Hepatocyte (in vitro differentiated cells): ENCODE results near the gene DCAF12. TPM values are rescaled to one million over a fixed set of nuclear protein-coding genes. Genes with fewer than 3 reads are reported as not detected.

Experiments
- DNase-seq: peaks from one replicate; pipeline ENCODE4 v3.0.0-alpha.2; 2016; ENCODE audit warnings: low spot score
- H2AFZ ChIP-seq: fragments of 200-600 bp; sonication (generic); 2 replicates; pipeline ENCODE4 v1.6.0; 2016; ENCODE audit warnings: antibody characterized with exemption, mild to moderate bottlenecking
- H3K27ac ChIP-seq: fragments of 200-600 bp; sonication (generic); 2 replicates; pipeline ENCODE4 v1.5.1; 2016; ENCODE audit warnings: mild to moderate bottlenecking
- H3K27me3 ChIP-seq: fragments of 200-600 bp; sonication (generic); 2 replicates; pipeline ENCODE4 v1.6.1; 2016
- H3K36me3 ChIP-seq: fragments of 200-600 bp; sonication (generic); replicated peaks from 2 replicates; pipeline ENCODE4 v1.5.1; 2016; ENCODE audit warnings: low read depth; ENCODE audit not compliant: insufficient read depth
- H3K4me1 ChIP-seq: fragments of 200-600 bp; sonication (generic); 2 replicates; pipeline ENCODE4 v1.5.1; 2016; ENCODE audit warnings: mild to moderate bottlenecking, moderate library complexity; ENCODE audit not compliant: insufficient read depth
- H3K4me2 ChIP-seq: fragments of 200-600 bp; sonication (generic); 2 replicates; pipeline ENCODE4 v1.6.0; 2016
- H3K4me3 ChIP-seq: fragments of 200-600 bp; sonication (generic); 2 replicates; pipeline ENCODE4 v1.5.1; 2016; ENCODE audit warnings: mild to moderate bottlenecking
- H3K79me2 ChIP-seq: fragments of 200-600 bp; sonication (generic); 2 replicates; pipeline ENCODE4 v1.6.0; 2017; ENCODE audit warnings: mild to moderate bottlenecking
- H3K9me2 ChIP-seq: fragments of 200-600 bp; sonication (generic); replicated peaks from 2 replicates; pipeline ENCODE4 v1.6.0; 2017; ENCODE audit warnings: mild to moderate bottlenecking; ENCODE audit not compliant: insufficient read depth
- H3K9me3 ChIP-seq: fragments of 200-600 bp; sonication (generic); 2 replicates; pipeline ENCODE4 v1.5.1; 2016; ENCODE audit warnings: low read depth, mild to moderate bottlenecking
- H4K20me1 ChIP-seq: fragments of 200-600 bp; sonication (generic); 2 replicates; pipeline ENCODE4 v1.6.0; 2016; ENCODE audit warnings: mild to moderate bottlenecking; ENCODE audit not compliant: insufficient read depth, poor library complexity, severe bottlenecking
- EZH2 ChIP-seq: fragments of 200-600 bp; sonication (generic); IDR thresholded peaks from 2 replicates; pipeline ENCODE4 v1.6.1; 2016; ENCODE audit warnings: antibody characterized with exemption, mild to moderate bottlenecking, borderline replicate concordance
- EZH2phosphoT487 ChIP-seq: fragments of 200-600 bp; sonication (generic); IDR thresholded peaks from one replicate; pipeline ENCODE4 v1.6.1; 2018; ENCODE audit warnings: antibody characterized with exemption, mild to moderate bottlenecking, low read depth, moderate library complexity; ENCODE audit not compliant: unreplicated experiment, severe bottlenecking
- WGBS: methylation state at CpG from one replicate; pipeline ENCODE4 v1.1.6; 2016; ENCODE audit warnings: low lambda C conversion rate; ENCODE audit errors: missing lambda C conversion rate; 5-methylcytosine and 5-hydroxymethylcytosine counted together
- polyA plus RNA-seq: library from polyadenylated mRNA; unstranded; fragments of >200 nt; fragmentation: Nextera tagmentation; extraction: Ambion mirVana; gene quantifications from 2 replicates; pipeline ENCODE4 v1.2.1, GENCODE V29; 2016
- total RNA-seq: library from RNA; depleted of rRNA; stranded (reverse); fragments of >200 nt; gene quantifications from 2 replicates; pipeline ENCODE4 v1.2.3, GENCODE V29; 2014
- TF ChIP-seq, protein P1 (sequence below): fragments of 200-600 bp; sonication (generic); IDR thresholded peaks from 2 replicates; pipeline ENCODE4 v1.5.1; 2016; ENCODE audit warnings: antibody characterized with exemption, mild to moderate bottlenecking; ENCODE audit not compliant: poor library complexity

The DCAF12 gene
- total and polyA plus RNA-seq, 2 experiments from 2014 or later = 23.9 to 43.3 TPM

DNA sequence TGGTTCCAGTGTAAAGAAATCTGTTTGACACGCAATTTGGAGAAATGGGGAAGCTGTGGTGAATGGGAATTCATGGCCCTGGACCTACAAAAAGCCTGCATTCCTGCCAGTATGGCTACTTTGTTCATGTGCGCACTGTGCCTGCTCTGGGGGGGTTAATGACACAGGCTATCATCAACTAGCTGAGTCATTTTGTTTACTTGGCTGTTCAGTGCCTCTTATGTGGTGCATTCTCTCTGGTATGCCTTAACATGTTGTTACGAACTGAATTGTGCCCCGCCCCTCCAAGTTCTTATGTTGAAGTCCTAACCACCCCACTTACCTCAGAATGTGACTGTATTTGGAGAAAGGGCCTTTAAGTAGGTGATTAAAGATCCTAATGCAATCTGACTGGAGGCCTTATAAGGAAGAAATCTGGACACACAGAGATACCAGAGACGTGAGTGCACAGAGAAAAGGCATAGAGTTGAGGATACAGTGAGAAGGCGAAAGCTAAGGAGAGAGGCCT is 31.9 kb upstream of the DCAF12 start:
- Histone ChIP-seq H3K27ac (peak overlapping the region; percentile 86), H3K4me1 (peaks cover 13% of the 10 kb centered on the region), H3K9me3 (no peaks in the 10 kb centered on the region), H2AFZ (no peak overlapping the region), H3K4me2 (peak overlapping the region; percentile 16), H3K36me3 (no peaks in the 10 kb centered on the region), H3K4me3 (no peak overlapping the region), H3K79me2 (no peaks in the 10 kb centered on the region), H3K9me2 (no peaks in the 10 kb centered on the region), H4K20me1 (no peaks in the 10 kb centered on the region), H3K27me3 (no peaks in the 10 kb centered on the region)
- peak; percentile 79 for DNase-seq
- TF ChIP-seq EZH2 (no peak), EZH2phosphoT487 (no peak)
- TF ChIP-seq, protein P1, sequence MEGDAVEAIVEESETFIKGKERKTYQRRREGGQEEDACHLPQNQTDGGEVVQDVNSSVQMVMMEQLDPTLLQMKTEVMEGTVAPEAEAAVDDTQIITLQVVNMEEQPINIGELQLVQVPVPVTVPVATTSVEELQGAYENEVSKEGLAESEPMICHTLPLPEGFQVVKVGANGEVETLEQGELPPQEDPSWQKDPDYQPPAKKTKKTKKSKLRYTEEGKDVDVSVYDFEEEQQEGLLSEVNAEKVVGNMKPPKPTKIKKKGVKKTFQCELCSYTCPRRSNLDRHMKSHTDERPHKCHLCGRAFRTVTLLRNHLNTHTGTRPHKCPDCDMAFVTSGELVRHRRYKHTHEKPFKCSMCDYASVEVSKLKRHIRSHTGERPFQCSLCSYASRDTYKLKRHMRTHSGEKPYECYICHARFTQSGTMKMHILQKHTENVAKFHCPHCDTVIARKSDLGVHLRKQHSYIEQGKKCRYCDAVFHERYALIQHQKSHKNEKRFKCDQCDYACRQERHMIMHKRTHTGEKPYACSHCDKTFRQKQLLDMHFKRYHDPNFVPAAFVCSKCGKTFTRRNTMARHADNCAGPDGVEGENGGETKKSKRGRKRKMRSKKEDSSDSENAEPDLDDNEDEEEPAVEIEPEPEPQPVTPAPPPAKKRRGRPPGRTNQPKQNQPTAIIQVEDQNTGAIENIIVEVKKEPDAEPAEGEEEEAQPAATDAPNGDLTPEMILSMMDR = no peak
- WGBS = 65% methylated on average over 6 of the region's 6 CpGs

DNA sequence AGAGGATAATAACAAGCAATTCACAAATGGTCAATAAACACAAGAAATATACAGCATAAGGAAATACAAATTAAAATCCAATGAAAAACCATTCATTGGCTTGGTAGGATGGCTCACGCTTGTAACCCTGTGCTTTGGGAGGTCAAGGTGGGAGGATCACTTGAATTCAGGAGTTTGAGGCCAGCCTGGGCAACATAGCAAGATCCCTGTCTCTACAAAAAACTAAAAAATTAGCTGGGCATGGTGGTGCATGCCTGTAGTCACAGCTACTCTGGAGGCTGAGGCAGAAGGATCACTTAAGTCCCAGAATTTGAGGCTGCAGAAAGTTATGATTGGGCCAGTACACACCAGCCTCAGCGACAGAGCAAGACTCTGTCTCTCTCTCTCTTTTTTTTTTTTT is 31.4 kb upstream of the DCAF12 start:
- no peaks in the 10 kb centered on the region for H4K20me1 ChIP-seq
- H3K79me2 ChIP-seq = no peaks in the 10 kb centered on the region
- TF ChIP-seq, protein P1 = no peak
- TF ChIP-seq EZH2 (no peak), EZH2phosphoT487 (no peak)
- no peak overlapping the region for H2AFZ ChIP-seq
- WGBS = 94% methylated on average over 2 of the region's 2 CpGs
- H3K4me3 ChIP-seq = no peak overlapping the region
- H3K4me1 ChIP-seq = peaks cover 13% of the 10 kb centered on the region
- no peaks in the 10 kb centered on the region for H3K9me2 ChIP-seq
- peak overlapping the region; percentile 16 for H3K4me2 ChIP-seq
- no peaks in the 10 kb centered on the region for H3K27me3 ChIP-seq
- no peaks in the 10 kb centered on the region for H3K9me3 ChIP-seq
- no peak for DNase-seq
- H3K36me3 ChIP-seq = no peaks in the 10 kb centered on the region
- peak overlapping the region; percentile 86 for H3K27ac ChIP-seq

- Histone ChIP-seq H3K4me1 (peaks cover 13% of the 10 kb centered on the region), H4K20me1 (no peaks in the 10 kb centered on the region), H3K36me3 (no peaks in the 10 kb centered on the region), H3K27ac (peak overlapping the region; percentile 86), H2AFZ (no peak overlapping the region), H3K4me2 (no peak overlapping the region), H3K9me3 (no peaks in the 10 kb centered on the region), H3K79me2 (no peaks in the 10 kb centered on the region), H3K27me3 (no peaks in the 10 kb centered on the region), H3K4me3 (no peak overlapping the region), H3K9me2 (no peaks in the 10 kb centered on the region)
- DNase-seq = no peak
- TF ChIP-seq EZH2 (no peak), EZH2phosphoT487 (no peak)
- TF ChIP-seq, protein P1 = no peak
Measured at GRCh38 chr9:34157318-34157717, 30.8 kb upstream of the DCAF12 start.

GRCh38 chr9:34154057-34154456 is 27.6 kb upstream of the DCAF12 start:
- no peak overlapping the region for H3K4me3 ChIP-seq
- TF ChIP-seq EZH2 = no peak
- H3K9me2 ChIP-seq = no peaks in the 10 kb centered on the region
- no peak overlapping the region for H2AFZ ChIP-seq
- DNase-seq = no peak
- H3K79me2 ChIP-seq = no peaks in the 10 kb centered on the region
- no peaks in the 10 kb centered on the region for H3K36me3 ChIP-seq
- no peak overlapping the region for H3K27ac ChIP-seq
- H3K9me3 ChIP-seq = no peaks in the 10 kb centered on the region
- peaks cover 13% of the 10 kb centered on the region for H3K4me1 ChIP-seq
- no peak overlapping the region for H3K4me2 ChIP-seq
- 60% methylated on average over 1 of the region's 1 CpG for WGBS
- no peaks in the 10 kb centered on the region for H4K20me1 ChIP-seq
- no peaks in the 10 kb centered on the region for H3K27me3 ChIP-seq
